NCI-H2029 (cell line): ENCODE data around the gene CHST1.

Experiments
- DNase-seq: peaks from one replicate; lab custom pipeline; 2025; lab: John Stamatoyannopoulos, UW

The CHST1 gene

DNA sequence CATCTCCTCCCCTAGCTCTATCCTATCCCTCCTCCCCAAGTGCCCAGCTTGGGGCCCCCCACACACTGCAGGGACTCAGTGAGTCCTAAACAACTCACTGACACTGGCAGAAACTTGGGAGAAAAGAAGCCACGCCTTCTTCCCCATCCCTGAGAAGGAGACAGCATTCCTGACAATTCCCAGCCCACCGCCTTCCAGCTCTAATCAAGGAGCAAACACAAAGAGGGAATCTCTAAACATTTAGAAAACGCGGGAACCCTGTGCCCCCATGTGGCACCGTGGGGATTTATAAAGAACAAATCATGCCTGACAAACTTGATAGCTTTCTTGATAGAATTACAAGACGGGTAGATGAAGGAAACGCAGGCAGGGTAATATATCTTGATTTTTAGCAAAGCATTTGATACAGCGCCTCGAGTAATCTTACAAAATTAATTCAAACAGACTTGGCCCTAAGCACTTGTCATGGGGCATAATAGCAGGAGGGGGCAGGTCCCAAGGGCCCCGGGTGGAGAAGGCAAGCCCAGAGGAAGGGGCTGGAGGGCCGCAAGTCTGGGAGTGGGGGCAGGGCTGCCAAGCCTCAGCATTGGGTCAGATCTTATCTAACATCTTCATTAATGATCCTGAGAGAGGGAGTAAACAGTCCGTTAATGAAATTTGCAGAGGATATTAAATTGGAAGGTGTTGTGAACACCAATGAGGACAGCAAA is 4.5 kb downstream of the CHST1 start:
- DNase-seq: no peak

DNA sequence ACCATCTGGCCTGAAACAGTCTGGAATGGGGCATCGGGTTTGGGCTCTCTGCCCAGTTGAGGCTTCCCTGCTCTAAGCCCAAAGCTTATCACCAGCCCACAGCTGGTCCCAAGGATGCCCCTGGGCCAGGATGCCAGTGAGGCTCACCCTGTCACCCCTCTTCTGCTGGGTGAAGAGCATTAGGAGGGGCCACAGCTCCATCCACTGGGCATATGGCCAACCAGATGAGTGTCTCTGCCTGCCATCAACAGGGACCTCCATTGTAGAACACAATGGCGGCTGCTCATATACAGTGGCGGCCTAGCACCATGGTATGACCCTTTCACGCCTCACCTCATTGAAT is 5.6 kb downstream of the CHST1 start:
- no peak for DNase-seq

- DNase-seq: no peak
Measured at GRCh38 chr11:45659031-45659817, 6.2 kb downstream of the CHST1 start.

DNA sequence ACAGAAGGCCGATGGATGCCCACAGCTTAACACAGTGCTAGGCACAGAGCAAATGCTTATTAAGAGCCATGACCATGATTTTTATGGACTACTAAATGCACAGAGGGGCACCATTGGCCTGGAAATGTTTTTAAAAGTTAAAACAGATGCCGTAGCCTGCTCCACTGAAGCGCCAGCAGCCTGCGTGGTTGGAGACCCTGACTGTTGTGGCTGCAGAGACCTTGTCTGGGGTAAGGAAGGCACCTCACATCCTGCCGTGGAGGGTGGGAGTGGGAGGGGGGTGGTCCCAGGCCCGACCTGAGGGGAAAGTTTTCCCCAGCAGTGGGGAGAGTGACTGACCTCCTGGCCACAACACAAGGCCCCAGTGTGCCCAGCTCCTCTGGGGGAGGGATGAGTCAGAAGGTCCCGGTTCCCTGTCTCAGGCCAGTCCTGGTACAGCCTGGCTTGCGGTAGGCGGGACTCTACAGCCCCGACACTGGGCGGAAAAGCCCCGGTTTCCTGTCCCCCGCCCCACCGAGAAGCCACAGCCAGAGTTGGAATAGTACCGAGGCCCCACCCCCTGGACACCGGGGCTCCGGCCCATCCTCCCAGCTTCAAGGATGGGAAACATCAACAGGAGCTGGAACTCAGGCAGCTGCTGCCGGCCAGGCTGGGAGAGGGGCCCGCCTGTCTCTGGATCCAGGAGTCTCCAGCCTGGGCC is 7.0 kb downstream of the CHST1 start:
- no peak for DNase-seq

- no peak for DNase-seq
Measured at GRCh38 chr11:45657496-45658260, 7.7 kb downstream of the CHST1 start.

- DNase-seq: no peak
Measured at GRCh38 chr11:45655831-45656230, 9.6 kb downstream of the CHST1 start.

DNA sequence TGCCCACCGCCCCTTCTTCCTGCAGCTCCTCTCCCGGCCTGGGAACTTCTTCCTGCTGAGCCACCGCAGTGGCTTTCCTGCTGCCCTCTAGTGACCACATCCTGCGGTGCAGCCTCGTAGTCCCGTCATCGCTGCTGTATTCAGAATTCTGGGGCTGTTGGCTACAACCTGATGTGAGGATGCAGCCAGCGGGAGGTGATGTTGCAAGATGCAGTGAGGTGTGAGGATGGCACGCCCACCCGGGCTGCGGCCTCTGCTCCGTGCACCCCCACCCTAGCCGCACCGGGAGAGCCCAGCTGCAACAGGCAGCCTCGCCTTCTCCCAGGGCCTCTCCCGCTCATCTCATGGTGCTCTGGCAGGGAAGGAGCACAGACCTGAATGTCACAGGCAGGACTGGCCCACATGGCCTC is 10.1 kb downstream of the CHST1 start:
- peak; percentile 67 for DNase-seq

DNA sequence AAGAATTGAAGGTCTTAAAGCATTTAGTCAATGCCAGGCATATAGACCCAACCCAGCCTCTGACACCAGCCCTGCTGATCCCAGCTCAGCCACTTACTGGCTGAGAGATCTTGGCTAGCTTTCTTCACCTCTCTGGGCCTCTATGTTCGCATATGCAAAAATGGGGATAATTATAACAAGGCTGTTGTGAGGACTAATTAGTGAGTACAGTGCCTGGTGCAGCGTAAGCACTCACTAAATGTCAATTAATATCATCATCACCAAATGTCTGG is 10.5 kb downstream of the CHST1 start:
- no peak for DNase-seq

DNA sequence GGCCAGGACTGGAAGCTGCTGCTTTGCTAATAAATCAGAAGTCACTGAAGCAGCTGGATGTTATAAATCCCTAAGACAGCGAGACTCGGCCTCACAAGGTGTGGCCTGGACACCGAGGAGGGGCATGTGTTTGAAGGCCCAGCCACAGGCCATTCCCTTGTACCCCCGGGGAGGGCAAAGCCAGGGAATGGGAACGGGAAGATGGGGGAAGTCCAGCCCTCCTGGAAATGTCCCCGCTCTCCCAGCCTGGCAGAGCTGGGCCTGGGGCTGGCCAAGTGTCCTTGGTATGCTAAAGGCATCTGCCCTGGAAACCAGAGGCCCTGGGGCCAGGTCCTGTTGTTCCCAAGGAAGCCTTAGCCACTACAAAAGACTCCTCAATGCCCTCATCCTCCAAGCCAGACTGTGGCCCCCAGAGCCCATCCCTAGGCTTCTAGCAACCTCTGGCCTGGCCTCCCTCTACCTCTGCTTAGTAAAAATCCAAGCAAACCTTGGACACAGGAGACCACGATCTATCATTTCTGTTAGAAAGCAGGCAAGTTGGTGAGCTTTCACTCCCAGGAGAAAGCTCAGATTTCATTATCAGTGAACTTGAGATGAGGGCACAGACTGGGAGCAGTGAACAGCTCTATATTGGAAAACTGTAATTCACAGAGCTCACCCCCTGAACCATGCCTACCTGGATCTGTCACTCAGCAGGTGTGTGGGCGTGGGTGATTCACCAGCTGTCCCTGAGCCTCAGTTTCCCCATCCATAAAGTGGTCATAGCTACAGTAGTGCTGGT is 11.0 kb downstream of the CHST1 start:
- DNase-seq: no peak

- DNase-seq: no peak
Measured at GRCh38 chr11:45653277-45653676, 12.1 kb downstream of the CHST1 start.

GRCh38 chr11:45652781-45653180 is 12.6 kb downstream of the CHST1 start:
- no peak for DNase-seq

GRCh38 chr11:45651841-45652749 is 13.3 kb downstream of the CHST1 start:
- no peak for DNase-seq

GRCh38 chr11:45651156-45651555 is 14.3 kb downstream of the CHST1 start:
- no peak for DNase-seq

DNA sequence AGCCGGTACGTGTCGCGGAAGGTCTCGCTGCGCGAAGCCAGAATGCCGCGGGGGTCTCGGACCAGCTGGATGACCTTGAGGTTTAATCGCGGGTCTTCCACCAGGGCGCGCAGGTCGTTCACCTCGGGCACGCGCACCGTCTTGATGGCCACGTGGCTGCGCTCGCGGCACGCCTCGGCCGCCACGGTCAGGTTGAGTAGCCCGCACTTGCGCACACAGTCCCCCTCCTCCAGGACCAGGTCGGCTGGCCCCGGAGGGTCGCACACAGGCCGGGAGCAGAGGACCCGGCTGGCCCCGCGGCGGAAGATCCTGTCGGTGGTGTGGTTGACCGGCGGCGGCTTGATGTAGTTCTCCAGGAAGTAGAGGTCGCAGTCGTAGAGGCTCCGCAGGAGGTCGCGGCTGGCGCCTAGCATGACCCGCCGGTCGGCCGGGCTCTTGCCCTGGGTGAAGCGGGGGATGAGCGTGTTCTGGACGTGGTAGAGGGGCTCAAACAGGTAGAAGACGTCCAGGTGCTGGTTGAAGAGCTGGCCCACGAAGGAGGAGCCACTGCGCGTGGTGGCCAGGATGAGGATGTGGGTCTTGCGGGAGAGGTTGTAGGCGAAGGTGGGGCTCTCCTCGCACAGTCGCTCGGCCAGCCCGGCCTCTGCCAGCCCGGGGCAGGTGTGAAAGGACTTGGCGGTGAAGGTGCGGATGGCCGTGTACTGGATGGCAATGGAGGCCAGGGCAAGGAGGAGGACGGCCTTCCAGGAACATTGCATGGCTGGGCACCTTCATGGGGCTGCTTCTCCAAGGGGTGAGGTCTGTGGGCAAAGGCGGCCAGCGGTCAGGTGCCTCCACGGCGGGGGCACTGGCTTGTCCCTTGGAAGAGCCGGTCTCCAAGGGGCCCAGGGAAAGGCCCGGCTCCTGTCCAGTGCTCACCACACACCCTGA is 15.0 kb downstream of the CHST1 start:
- no peak for DNase-seq

GRCh38 chr11:45649544-45650165 is 15.8 kb downstream of the CHST1 start:
- DNase-seq: no peak

GRCh38 chr11:45648931-45649330 is 16.5 kb downstream of the CHST1 start:
- no peak for DNase-seq

GRCh38 chr11:45647786-45648185 is 17.6 kb downstream of the CHST1 start:
- DNase-seq: no peak

DNA sequence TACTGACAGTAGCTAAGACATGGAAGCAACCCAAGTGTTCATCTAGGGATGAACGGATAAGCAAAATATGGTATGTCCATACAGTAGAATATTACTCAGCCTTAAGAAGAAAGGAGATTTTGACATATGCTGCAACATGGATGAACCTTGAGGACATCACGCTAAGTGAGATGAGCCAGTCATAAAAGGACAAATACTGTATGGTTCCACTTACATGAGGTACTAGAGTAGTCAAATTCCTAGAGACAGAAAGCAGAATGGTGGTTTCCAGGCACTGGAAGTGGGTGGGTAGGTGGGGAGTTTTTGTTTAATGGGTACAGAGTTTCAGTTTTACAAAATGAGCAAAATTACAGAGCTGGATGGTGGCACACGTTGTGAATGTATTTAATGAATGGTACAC is 18.1 kb downstream of the CHST1 start:
- DNase-seq: no peak

DNA sequence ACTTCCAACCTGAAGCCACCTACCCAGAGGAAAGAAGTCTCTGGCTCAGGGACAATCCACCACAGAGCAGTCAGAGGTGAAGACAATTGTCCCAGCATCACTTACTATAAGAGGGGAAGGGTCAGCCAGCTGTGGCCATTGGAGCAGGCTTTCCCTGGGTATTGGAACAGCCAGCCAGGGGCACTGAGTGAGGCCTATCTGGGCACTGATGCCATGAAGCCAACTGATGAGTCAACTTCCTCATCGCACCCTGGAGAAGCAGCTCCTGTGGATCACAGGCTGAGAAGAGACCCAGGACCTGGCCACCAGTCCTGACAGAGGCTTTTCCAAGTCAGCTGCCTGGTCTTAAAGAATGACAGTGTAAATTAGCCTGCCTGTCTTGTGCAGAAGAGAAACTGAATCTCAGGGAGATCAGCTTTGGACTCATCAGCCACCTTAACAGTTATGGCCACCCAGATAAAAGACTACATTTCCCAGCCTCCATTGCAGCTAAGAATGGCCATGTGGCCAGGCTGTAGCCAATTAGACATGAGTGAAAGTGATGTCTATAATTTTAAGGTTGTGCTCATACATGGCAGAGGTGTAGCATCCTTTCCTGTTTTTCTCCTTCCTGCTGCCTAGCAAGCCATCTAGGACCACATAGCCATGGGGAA is 19.0 kb downstream of the CHST1 start:
- DNase-seq: no peak
